ENCODE measurements around the gene RALB. TPM values are rescaled to one million over a fixed set of nuclear protein-coding genes. Genes with fewer than 3 reads are reported as not detected.

RALB gene
- total RNA-seq, 1 experiment from 2014 or later: 43.7 TPM

DNA sequence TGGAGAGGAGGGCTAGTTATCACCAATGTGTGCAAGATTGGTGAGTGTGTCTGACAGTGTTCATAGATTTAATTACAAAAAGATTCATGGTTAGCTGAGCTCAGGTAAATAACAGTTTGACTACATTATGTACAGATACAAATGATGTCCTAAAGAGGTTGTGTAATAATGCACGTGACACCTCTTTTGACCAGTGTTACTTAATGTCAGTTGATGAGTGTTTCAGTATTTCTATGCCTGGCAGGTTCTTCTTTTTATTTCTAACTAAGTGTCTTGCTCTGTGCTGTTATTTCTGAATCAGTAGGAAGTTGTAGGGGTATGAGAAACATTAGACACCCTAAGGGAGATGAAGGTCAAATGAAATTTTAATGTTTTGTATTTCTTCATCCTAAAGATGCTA is 85.4 kb downstream of the RALB start:
- no peak for DNase-seq (ENCODE audit: low spot score)

DNA sequence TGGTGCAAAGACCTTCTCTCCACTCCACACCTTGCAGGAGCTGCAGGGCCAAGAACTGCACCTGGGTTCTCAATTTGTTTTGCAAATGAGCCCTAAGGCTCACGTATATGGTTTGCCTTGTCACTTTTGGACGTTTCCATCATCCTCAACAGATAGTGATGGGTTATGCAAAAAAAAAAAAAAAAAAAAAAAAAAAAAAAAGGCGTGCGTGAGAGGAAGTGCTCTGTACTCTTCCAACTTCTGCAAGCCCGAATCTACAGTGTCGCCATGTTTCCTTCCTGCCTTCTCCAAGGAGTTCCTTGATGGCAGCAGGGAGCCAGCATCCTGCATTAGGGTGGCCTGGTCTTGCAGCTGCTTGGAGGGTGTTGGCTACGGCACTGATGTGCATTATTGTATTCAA is 89.3 kb downstream of the RALB start:
- DNase-seq (ENCODE audit: low spot score): no peak

DNA sequence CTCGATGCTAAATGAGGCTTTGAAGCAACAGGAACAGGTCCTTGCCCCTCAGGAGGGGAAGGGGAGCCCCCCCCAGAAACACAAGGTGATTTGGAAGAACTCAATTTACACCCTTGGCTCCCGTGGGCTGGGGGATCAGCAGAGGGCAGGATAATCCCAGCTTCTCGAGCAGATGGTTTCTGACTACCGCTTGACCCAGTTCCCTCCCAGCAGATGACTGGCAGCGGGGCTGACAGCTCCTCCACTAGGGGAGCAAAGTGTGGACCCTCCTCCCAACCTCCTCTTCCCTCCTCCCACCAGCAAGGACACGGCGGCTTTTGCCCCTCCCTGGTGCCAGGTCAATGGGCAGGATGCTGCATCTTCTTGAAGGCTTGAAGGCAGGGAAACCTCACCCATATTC is 89.8 kb downstream of the RALB start:
- no peak for DNase-seq (ENCODE audit: low spot score)

DNA sequence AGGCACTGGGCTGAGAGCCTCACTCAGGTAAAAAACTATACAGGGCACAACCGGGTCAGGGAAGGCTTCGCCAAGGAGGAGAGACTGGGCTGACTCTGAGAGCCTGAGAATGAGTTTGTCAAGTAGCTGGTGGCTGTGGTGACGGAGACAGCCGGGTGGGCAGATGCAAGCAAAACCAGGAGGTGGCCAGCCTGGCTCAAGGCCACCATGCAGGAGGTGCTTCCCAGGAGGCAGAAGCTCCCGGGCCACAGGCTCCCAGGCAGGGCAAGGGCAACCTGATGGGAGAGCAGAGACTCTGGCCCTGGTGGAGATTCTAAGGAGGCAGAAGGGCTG is 90.4 kb downstream of the RALB start:
- DNase-seq (ENCODE audit: low spot score): no peak

DNA sequence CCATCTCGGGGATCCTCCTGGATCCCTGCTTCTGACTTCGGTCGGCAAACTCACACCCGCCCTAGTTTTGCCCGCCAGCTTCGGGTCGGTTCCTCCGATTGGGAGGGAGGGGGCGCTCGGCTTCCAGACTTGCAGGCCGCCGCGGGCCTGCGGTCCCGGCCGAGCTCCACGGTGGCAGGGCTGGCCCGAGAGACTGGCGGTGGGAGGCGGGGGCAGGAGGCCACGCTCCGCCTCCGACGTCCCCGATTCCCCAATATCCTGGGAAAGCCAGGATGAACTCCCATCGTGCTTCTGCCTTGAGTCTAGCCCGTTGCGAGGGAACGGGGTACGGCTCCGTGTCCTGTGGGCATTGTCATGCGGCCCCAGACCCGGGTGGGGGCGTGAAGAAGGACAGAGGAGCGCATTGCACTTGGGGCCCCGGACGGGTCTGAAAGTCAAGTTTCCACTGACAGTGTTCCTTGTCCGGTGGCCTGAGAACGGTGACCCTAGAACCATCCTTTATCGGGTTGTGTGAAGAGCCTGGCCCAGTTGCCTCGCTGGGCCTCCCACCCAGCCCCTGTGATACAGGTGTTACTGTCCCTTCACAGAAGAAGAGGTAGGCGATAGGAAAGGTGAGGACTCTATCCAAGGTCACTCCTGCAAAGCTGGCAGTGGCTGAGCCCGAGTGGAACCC is 90.9 kb downstream of the RALB start:
- peak; percentile 37 for DNase-seq (ENCODE audit: low spot score)

Small RNA genes within 50 kb of the gene (small RNA-seq; reads per million reads assigned to genes)
- not detected for gene MTND4LP14

Other genes starting within 250 kb of the RALB start
- 9.9 and 12.5 TPM in 2 replicates for gene EPB41L5, start 239.8 kb upstream of the RALB start, total RNA-seq (2014; rRNA removed; shearing (Covaris generic))
- gene TMEM185B, start 29.5 kb upstream of the RALB start, total RNA-seq (2014; rRNA removed; shearing (Covaris generic)): 63.3 and 65.3 TPM in 2 replicates
- not detected in 2 replicates for gene INHBB, start 93.3 kb downstream of the RALB start, total RNA-seq (2014; rRNA removed; shearing (Covaris generic))

All from HT-29 (cell line).